Measurements from ENCODE around the gene IGSF11. TPM values are rescaled to one million over a fixed set of nuclear protein-coding genes. Genes with fewer than 3 reads are reported as not detected.
A peak's percentile ranks its signal among the peaks of the same experiment; 100 is the strongest.

Gene IGSF11
- total and polyA plus RNA-seq, 5 donors, result 2.7 to 9.3 (median 4.7) TPM

GRCh38 chr3:119033393-119034255, 1.0 kb downstream of the IGSF11 start:
- ATAC-seq (no peak), DNase-seq (no peak)
- intact Hi-C loops (cut with DNase I), result loop anchor here (2.0 to 5.0 kb wide), 3 partner anchors 147 to 151 kb away; no protein-coding TSS in a partner anchor
- no peaks in the 10 kb centered on the region for H3K9me3 ChIP-seq (ENCODE audit: control insufficient read depth, low read length)
- H3K27me3 ChIP-seq (ENCODE audit: control insufficient read depth, insufficient read depth), result no peaks in the 10 kb centered on the region
- no peaks in the 10 kb centered on the region for H3K4me1 ChIP-seq (ENCODE audit: control insufficient read depth, insufficient read depth, low read length)
- whole genome bisulfite sequencing, result 48% methylated on average over 14 of the region's 14 CpGs
- H3K27ac ChIP-seq (ENCODE audit: low read length), result no peak overlapping the region
- H3K4me3 ChIP-seq (ENCODE audit: low read length), result peak overlapping the region; percentile 40

- no peaks in the 10 kb centered on the region for H3K9me3 ChIP-seq (ENCODE audit: control insufficient read depth, low read length)
- H3K27ac ChIP-seq (ENCODE audit: low read length), result no peak overlapping the region
- no peak overlapping the region for H3K4me3 ChIP-seq (ENCODE audit: low read length)
- H3K27me3 ChIP-seq (ENCODE audit: control insufficient read depth, insufficient read depth), result no peaks in the 10 kb centered on the region
- 83% methylated on average over 3 of the region's 3 CpGs for WGBS
- H3K4me1 ChIP-seq (ENCODE audit: control insufficient read depth, insufficient read depth, low read length), result no peaks in the 10 kb centered on the region
- DNase-seq (no peak), ATAC-seq (no peak)
- intact Hi-C loops (cut with DNase I), result no loop called here
These were observed 9.4 kb downstream of the IGSF11 start for GRCh38 chr3:119025171-119025795.

GRCh38 chr3:119019767-119020518, 14.7 kb downstream of the IGSF11 start:
- no peak for DNase-seq
- Histone ChIP-seq H3K4me1 (ENCODE audit: control insufficient read depth, insufficient read depth, low read length) (no peaks in the 10 kb centered on the region), H3K9me3 (ENCODE audit: control insufficient read depth, low read length) (no peaks in the 10 kb centered on the region), H3K27ac (ENCODE audit: low read length) (no peak overlapping the region), H3K4me3 (ENCODE audit: low read length) (no peak overlapping the region), H3K27me3 (ENCODE audit: control insufficient read depth, insufficient read depth) (no peaks in the 10 kb centered on the region)
- WGBS, result 49% methylated on average over 4 of the region's 4 CpGs
- ATAC-seq, result no peak
- intact Hi-C loops (cut with DNase I), result no loop called here

GRCh38 chr3:119018690-119019463, 15.8 kb downstream of the IGSF11 start:
- 71% methylated on average over 1 of the region's 1 CpG for WGBS
- H3K4me1 ChIP-seq (ENCODE audit: control insufficient read depth, insufficient read depth, low read length), result no peaks in the 10 kb centered on the region
- intact Hi-C loops (cut with DNase I), result no loop called here
- no peaks in the 10 kb centered on the region for H3K27me3 ChIP-seq (ENCODE audit: control insufficient read depth, insufficient read depth)
- no peak overlapping the region for H3K27ac ChIP-seq (ENCODE audit: low read length)
- ATAC-seq (peak; percentile 76 to 86), DNase-seq (peak; percentile 21 to 67 (median 49))
- H3K4me3 ChIP-seq (ENCODE audit: low read length), result no peak overlapping the region
- H3K9me3 ChIP-seq (ENCODE audit: control insufficient read depth, low read length), result no peaks in the 10 kb centered on the region

- 77% methylated on average over 2 of the region's 2 CpGs for WGBS
- ATAC-seq, result no peak
- H3K4me1 ChIP-seq (ENCODE audit: control insufficient read depth, insufficient read depth, low read length), result no peaks in the 10 kb centered on the region
- no peaks in the 10 kb centered on the region for H3K27me3 ChIP-seq (ENCODE audit: control insufficient read depth, insufficient read depth)
- peak in 1 of 3 donors; percentile 37 for DNase-seq
- no peaks in the 10 kb centered on the region for H3K9me3 ChIP-seq (ENCODE audit: control insufficient read depth, low read length)
- intact Hi-C loops (cut with DNase I), result no loop called here
- no peak overlapping the region for H3K27ac ChIP-seq (ENCODE audit: low read length)
- H3K4me3 ChIP-seq (ENCODE audit: low read length), result no peak overlapping the region
These were observed 18.7 kb downstream of the IGSF11 start for GRCh38 chr3:119015942-119016341.

GRCh38 chr3:119013951-119014350, 20.7 kb downstream of the IGSF11 start:
- intact Hi-C loops (cut with DNase I), result no loop called here

GRCh38 chr3:119011528-119011927, 23.1 kb downstream of the IGSF11 start:
- WGBS, result 94% methylated on average over 1 of the region's 1 CpG
- H3K4me1 ChIP-seq (ENCODE audit: control insufficient read depth, insufficient read depth, low read length), result no peaks in the 10 kb centered on the region
- DNase-seq (no peak), ATAC-seq (no peak)
- no peaks in the 10 kb centered on the region for H3K9me3 ChIP-seq (ENCODE audit: control insufficient read depth, low read length)
- H3K27me3 ChIP-seq (ENCODE audit: control insufficient read depth, insufficient read depth), result no peaks in the 10 kb centered on the region
- intact Hi-C loops (cut with DNase I), result no loop called here
- no peak overlapping the region for H3K27ac ChIP-seq (ENCODE audit: low read length)
- no peak overlapping the region for H3K4me3 ChIP-seq (ENCODE audit: low read length)

More at GRCh38 chr3:119013951-119014350, 20.7 kb downstream of the IGSF11 start:
- WGBS, result 23% methylated on average over 3 of the region's 3 CpGs
- Histone ChIP-seq H3K4me1 (ENCODE audit: control insufficient read depth, insufficient read depth, low read length) (no peaks in the 10 kb centered on the region), H3K9me3 (ENCODE audit: control insufficient read depth, low read length) (no peaks in the 10 kb centered on the region), H3K27me3 (ENCODE audit: control insufficient read depth, insufficient read depth) (no peaks in the 10 kb centered on the region), H3K27ac (ENCODE audit: low read length) (no peak overlapping the region), H3K4me3 (ENCODE audit: low read length) (no peak overlapping the region)
- ATAC-seq (no peak), DNase-seq (no peak)

GRCh38 chr3:118997190-118997589, 37.5 kb downstream of the IGSF11 start:
- intact Hi-C loops (cut with DNase I), result no loop called here
- no peaks in the 10 kb centered on the region for H3K9me3 ChIP-seq (ENCODE audit: control insufficient read depth, low read length)
- no peak for ATAC-seq
- no peak overlapping the region for H3K4me3 ChIP-seq (ENCODE audit: low read length)
- 46% methylated on average over 2 of the region's 2 CpGs for WGBS
- H3K27ac ChIP-seq (ENCODE audit: low read length), result no peak overlapping the region
- H3K4me1 ChIP-seq (ENCODE audit: control insufficient read depth, insufficient read depth, low read length), result no peaks in the 10 kb centered on the region
- DNase-seq, result no peak
- H3K27me3 ChIP-seq (ENCODE audit: control insufficient read depth, insufficient read depth), result no peaks in the 10 kb centered on the region

- no peak overlapping the region for H3K4me3 ChIP-seq (ENCODE audit: low read length)
- peaks cover 4% of the 10 kb centered on the region for H3K4me1 ChIP-seq (ENCODE audit: control insufficient read depth, insufficient read depth, low read length)
- intact Hi-C loops (cut with DNase I), result no loop called here
- no peak overlapping the region for H3K27ac ChIP-seq (ENCODE audit: low read length)
- DNase-seq, result peak in 1 of 3 donors; percentile 17
- H3K27me3 ChIP-seq (ENCODE audit: control insufficient read depth, insufficient read depth), result no peaks in the 10 kb centered on the region
- 30% methylated on average over 3 of the region's 3 CpGs for WGBS
- peak; percentile 92 to 93 for ATAC-seq
- H3K9me3 ChIP-seq (ENCODE audit: control insufficient read depth, low read length), result no peaks in the 10 kb centered on the region
These were observed 42.9 kb downstream of the IGSF11 start for GRCh38 chr3:118991775-118992174.

- Histone ChIP-seq H3K27ac (ENCODE audit: low read length) (no peak overlapping the region), H3K9me3 (ENCODE audit: control insufficient read depth, low read length) (no peaks in the 10 kb centered on the region), H3K4me1 (ENCODE audit: control insufficient read depth, insufficient read depth, low read length) (peaks cover 4% of the 10 kb centered on the region), H3K27me3 (ENCODE audit: control insufficient read depth, insufficient read depth) (no peaks in the 10 kb centered on the region), H3K4me3 (ENCODE audit: low read length) (no peak overlapping the region)
- 51% methylated on average over 3 of the region's 3 CpGs for WGBS
- ATAC-seq, result peak; percentile 33 to 47
- no peak for DNase-seq
- intact Hi-C loops (cut with DNase I), result no loop called here
These were observed 43.7 kb downstream of the IGSF11 start for GRCh38 chr3:118990823-118991560.

All from right cardiac atrium (tissue), 5 donors.